Endothelial cell of umbilical vein (primary cell): ENCODE results near the gene RETSAT. TPM values are rescaled to one million over a fixed set of nuclear protein-coding genes. Genes with fewer than 3 reads are reported as not detected.

Experiments used
- Bru-seq: library from RNA; stranded (reverse); fragments of 400-500 nt; gene quantifications from one replicate; lab custom pipeline; 2021; lab: Mats Ljungman, UMichigan
- BruChase-seq, 2 experiments: library from RNA; stranded (reverse); fragments of 400-500 nt; gene quantifications; one replicate each; lab custom pipeline; 2021; lab: Mats Ljungman, UMichigan
- BruUV-seq: library from RNA; stranded (reverse); fragments of 400-500 nt; replicated peaks from 2 replicates; lab custom pipeline; 2021; lab: Mats Ljungman, UMichigan
- CTCF ChIA-PET: fragments of 300-600, 350-600 bp; sonication (Branson Sonifier 250); formaldehyde crosslinking; loops from one replicate; lab custom pipeline; 2021; ENCODE audit warnings: antibody characterized with exemption, inconsistent platforms; lab: Charles Lee
- POLR2A ChIA-PET: fragments of 300-600, 350-600 bp; sonication (Branson Sonifier 250); formaldehyde crosslinking; loops from one replicate; lab custom pipeline; 2021; ENCODE audit warnings: antibody characterized with exemption, inconsistent platforms; lab: Charles Lee
- DNase-seq: peaks from one replicate; pipeline ENCODE4 v3.0.0-alpha.2; 2011; ENCODE audit warnings: low read depth, low spot score
- FAIRE-seq: peaks from 2 replicates; lab custom pipeline; 2011; peaks lifted over from hg19 to GRCh38; lab: Jason Lieb, UNC
- H2AFZ ChIP-seq: 2 replicates; pipeline ENCODE4 v1.6.0; 2012; ENCODE audit warnings: low read depth, low read length, control low read depth, inconsistent platforms
- H3K27ac ChIP-seq: 2 replicates; pipeline ENCODE4 v1.5.1; 2011; ENCODE audit warnings: low read depth, mild to moderate bottlenecking, control low read depth, low read length, moderate library complexity; ENCODE audit not compliant: insufficient read depth
- H3K27me3 ChIP-seq, 2 experiments: 2 replicates each; pipeline versions ENCODE4 v1.6.0 to v1.6.1; 2011; ENCODE audit warnings: low read length in 2 of 2, mixed read lengths in 1 of 2; ENCODE audit not compliant: control insufficient read depth in 2 of 2, insufficient read depth in 2 of 2
- H3K36me3 ChIP-seq, 2 experiments: 2 replicates in 1 of 2; 3 replicates in 1 of 2; pipeline ENCODE4 v1.5.1; 2011; ENCODE audit warnings: low read length in 2 of 2, mild to moderate bottlenecking in 1 of 2, moderate library complexity in 1 of 2; ENCODE audit not compliant: control insufficient read depth in 2 of 2, insufficient read depth in 2 of 2; ENCODE audit errors: extremely low read depth in 1 of 2
- H3K4me1 ChIP-seq: 3 replicates; pipeline ENCODE4 v1.5.1; 2011; ENCODE audit warnings: mild to moderate bottlenecking, low read length; ENCODE audit not compliant: control insufficient read depth, insufficient read depth; ENCODE audit errors: extremely low read depth
- H3K4me2 ChIP-seq: 2 replicates; pipeline ENCODE4 v1.6.1; 2011; ENCODE audit warnings: low read length, control low read depth, mixed read lengths; ENCODE audit not compliant: insufficient read depth
- H3K4me3 ChIP-seq, 3 experiments: fragments of 200-600 bp in 1 of 3; sonication (generic), shearing (Covaris generic) in 1 of 3; replicated peaks in 1 of 3; 2 replicates each; pipeline ENCODE4 v1.5.1; 2011 to 2016; ENCODE audit warnings: control low read depth in 3 of 3, low read length in 3 of 3, mild to moderate bottlenecking in 2 of 3, inconsistent platforms in 1 of 3, low read depth in 1 of 3, moderate library complexity in 1 of 3; ENCODE audit not compliant: insufficient read depth in 1 of 3
- H3K79me2 ChIP-seq: 2 replicates; pipeline ENCODE4 v1.6.0; 2012; ENCODE audit warnings: low read length, inconsistent platforms; ENCODE audit not compliant: control insufficient read depth, insufficient read depth
- H3K9ac ChIP-seq: replicated peaks from 2 replicates; pipeline ENCODE3; 2011; ENCODE audit warnings: low read length, control low read depth; ENCODE audit not compliant: insufficient read depth; ENCODE audit errors: extremely low read depth
- H3K9me1 ChIP-seq: replicated peaks from 3 replicates; pipeline ENCODE4 v1.6.0; 2011; ENCODE audit warnings: mild to moderate bottlenecking, low read length; ENCODE audit not compliant: control insufficient read depth, insufficient read depth; ENCODE audit errors: extremely low read depth
- H3K9me3 ChIP-seq: replicated peaks from 2 replicates; pipeline ENCODE4 v1.5.1; 2012; ENCODE audit warnings: low read length, inconsistent platforms; ENCODE audit not compliant: control insufficient read depth, insufficient read depth
- H4K20me1 ChIP-seq: replicated peaks from 2 replicates; pipeline ENCODE3; 2011; ENCODE audit warnings: mild to moderate bottlenecking, low read length; ENCODE audit not compliant: control insufficient read depth, insufficient read depth; ENCODE audit errors: extremely low read depth
- GATA2 ChIP-seq: IDR thresholded peaks from 2 replicates; pipeline ENCODE4 v1.7.0; 2011; ENCODE audit warnings: low read depth, mild to moderate bottlenecking, moderate library complexity, mixed read lengths, low read length; ENCODE audit not compliant: insufficient read length, insufficient read depth
- MYC ChIP-seq: IDR thresholded peaks from one replicate; pipeline ENCODE4 v1.6.1; 2011; ENCODE audit warnings: mild to moderate bottlenecking, low read depth, low read length
- POLR2A ChIP-seq: IDR thresholded peaks from 2 replicates; pipeline ENCODE4 v1.6.1; 2012; ENCODE audit warnings: low read depth, mild to moderate bottlenecking, control low read depth, low read length
- POLR2AphosphoS5 ChIP-seq: IDR thresholded peaks from 2 replicates; pipeline ENCODE4 v1.6.1; 2012; ENCODE audit warnings: low read depth, mild to moderate bottlenecking, control low read depth, low read length, moderate library complexity; ENCODE audit not compliant: insufficient read depth
- dilution Hi-C: fragments of 300-500 bp; cut with MboI; formaldehyde crosslinking; loops from one replicate; pipeline ENCODE4 v1.15.0; 2019; ENCODE audit warnings: low sequenced_read_pairs; ENCODE audit not compliant: extremely low pct_ligation_motif_present
- intact Hi-C: fragments of 100-400 bp; cut with micrococcal nuclease; formaldehyde crosslinking; loops from one replicate; pipeline ENCODE4 v1.10.0; 2022
- long read RNA-seq: library from polyadenylated mRNA; stranded (forward); transcript quantifications from one replicate; pipeline ENCODE4 v2.0.0, GENCODE V29; 2021
- polyA minus RNA-seq, 3 experiments: library from RNA; depleted of rRNA, polyadenylated mRNA; stranded (reverse); fragments of >200 nt; gene quantifications; 1 replicate in 1 of 3; 2 replicates in 2 of 3; pipeline ENCODE4 v1.2.3, GENCODE V29; 2011
- polyA plus RNA-seq, 4 experiments: library from polyadenylated mRNA; depleted of rRNA in 3 of 4; stranded (reverse) in 3 of 4; unstranded in 1 of 4; fragments of >200 nt; gene quantifications; 2 replicates each; pipeline versions ENCODE4 v1.2.1 to v1.2.3, GENCODE V29; 2011 to 2012; ENCODE audit warnings: missing spikeins in 1 of 4
- total RNA-seq: library from RNA; stranded (reverse); gene quantifications from 2 replicates; pipeline ENCODE4 v1.2.3, GENCODE V29; 2021

The RETSAT gene
- total RNA-seq = 49.9 and 59.1 TPM in 2 replicates
- 41.6 and 43.8 TPM in 2 replicates for polyA plus RNA-seq
- polyA plus RNA-seq (2011; cell fraction: cytosol; rRNA removed) = 34.0 and 34.2 TPM in 2 replicates
- polyA plus RNA-seq (2011; cell fraction: nucleus; rRNA removed) = 68.0 and 72.2 TPM in 2 replicates
- polyA plus RNA-seq (2012) = 48.5 and 49.9 TPM in 2 replicates
- polyA minus RNA-seq = 67.8 and 69.2 TPM in 2 replicates
- 46.1 TPM for polyA minus RNA-seq (2011; cell fraction: cytosol; rRNA and poly(A)+ RNA removed)
- polyA minus RNA-seq (2011; cell fraction: nucleus; rRNA and poly(A)+ RNA removed) = 23.1 and 23.3 TPM in 2 replicates
- percentile 62 among the genes with signal in this experiment for Bru-seq, nascent RNA
- percentile 87 among the genes with signal in this experiment for BruChase-seq, experiment 1, labeled RNA remaining after a 6-hour chase
- BruChase-seq, experiment 2, labeled RNA remaining after a 2-hour chase = percentile 81 among the genes with signal in this experiment
- long read RNA-seq, partial matches to known transcripts = 3 of 16 reads
- long read RNA-seq, other reads (novel, unspliced or antisense) = 11 of 16 reads

DNA sequence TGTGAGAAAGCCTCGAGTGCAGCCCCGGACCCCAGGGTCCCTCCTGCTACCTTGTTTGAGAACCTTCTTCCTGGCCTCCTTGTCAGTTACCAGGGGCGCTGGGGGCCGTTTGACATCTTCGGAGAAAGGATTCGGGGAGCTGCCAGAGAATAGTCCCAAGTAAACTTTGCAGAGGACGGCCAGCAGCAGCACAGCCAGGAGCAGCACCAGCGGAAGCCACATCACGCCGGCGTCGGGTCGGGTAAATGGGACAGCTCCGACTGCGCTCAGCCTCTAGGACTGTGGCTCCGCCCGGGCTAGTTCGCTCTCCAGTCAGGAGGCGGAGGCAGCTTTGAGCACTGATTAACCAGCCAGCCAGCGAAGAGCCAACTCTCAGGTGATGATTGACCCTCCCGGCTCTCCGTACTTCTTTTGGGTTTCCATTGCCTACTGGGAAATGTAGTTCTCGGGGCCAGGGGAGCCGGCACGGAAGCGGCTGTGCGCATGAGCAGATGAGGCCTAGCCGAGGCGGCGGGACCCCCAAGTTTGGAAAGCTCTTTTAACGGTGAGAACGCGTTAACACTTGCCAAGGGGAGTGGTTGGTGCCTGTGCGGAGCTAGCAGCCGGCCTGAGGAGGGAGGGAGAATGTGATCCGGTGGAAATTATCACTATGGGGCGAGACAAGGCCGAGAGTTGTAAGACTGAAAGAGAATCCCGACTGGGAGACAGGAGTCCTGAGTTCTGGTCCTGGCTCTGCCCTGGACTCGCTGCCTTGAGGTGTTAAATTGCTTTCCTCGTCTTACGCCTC is at the start of gene RETSAT, which contains the start of gene ELMOD3:
Gene RETSAT, minus strand, starts transcription at position 243 of the 787 bp plus-strand sequence. Its CDS starts 21 bp downstream, at position 222.
Gene ELMOD3, plus strand, starts transcription at position 484 of the 787 bp plus-strand sequence. CDS start 2,430 bp downstream, outside the sequence.
- peak within 1 kb of the TSS; percentile 93 for H3K9ac ChIP-seq
- DNase-seq (peak; percentile 99), FAIRE-seq (peak; percentile 99)
- peaks cover 7 to 17% of the 10 kb centered on the region in 2 experiments for H3K36me3 ChIP-seq
- peak within 1 kb of the TSS; percentile 77 for H3K4me2 ChIP-seq
- BruUV-seq = no TSS peak
- H2AFZ ChIP-seq = peak within 1 kb of the TSS; percentile 98
- H3K4me3 ChIP-seq = peak within 1 kb of the TSS; percentile 78 to 97 (median 87)
- TF ChIP-seq POLR2AphosphoS5 (peak; percentile 99), GATA2 (no peak), POLR2A (peak; percentile 98), MYC (no peak)
- dilution Hi-C loops (no loop called here), intact Hi-C loops (loop anchor here (1.0 to 5.0 kb wide), 3 partner anchors 26 to 198 kb away; partner anchors contain the start of gene SH2D6)
- peaks cover 8% of the 10 kb centered on the region for H3K4me1 ChIP-seq
- CTCF ChIA-PET = interaction anchor here (0.5 to 1.8 kb wide), 12 partner anchors 11 to 288 kb away, joined by 3 to 8 read pairs (median 3); partner anchors contain the start of genes RNF181 and TGOLN2
- H4K20me1 ChIP-seq = no peaks in the 10 kb centered on the region
- H3K9me1 ChIP-seq = no peaks in the 10 kb centered on the region
- H3K9me3 ChIP-seq = no peaks in the 10 kb centered on the region
- no peaks in the 10 kb centered on the region for H3K27me3 ChIP-seq
- peak within 1 kb of the TSS; percentile 44 for H3K27ac ChIP-seq
- H3K79me2 ChIP-seq = peaks cover 17% of the 10 kb centered on the region
- POLR2A ChIA-PET = interaction anchor here (0.5 to 1.9 kb wide), 9 partner anchors 9 to 194 kb away, joined by 3 to 22 read pairs (median 3); partner anchors contain the start of genes MAT2A and TGOLN2
